NCI-H2227 (cell line): ENCODE data around the gene CBX4.

Experiments used
- DNase-seq: peaks from one replicate; lab custom pipeline; 2025; ENCODE audit not compliant: unreplicated experiment; lab: John Stamatoyannopoulos, UW

Gene CBX4

GRCh38 chr17:79842656-79843473, 3.6 kb upstream of the CBX4 start:
- DNase-seq = peak; percentile 45

GRCh38 chr17:79842136-79842655, 3.0 kb upstream of the CBX4 start:
- DNase-seq = no peak

- no peak for DNase-seq
These were observed 2.3 kb upstream of the CBX4 start for GRCh38 chr17:79841369-79842135.

DNA sequence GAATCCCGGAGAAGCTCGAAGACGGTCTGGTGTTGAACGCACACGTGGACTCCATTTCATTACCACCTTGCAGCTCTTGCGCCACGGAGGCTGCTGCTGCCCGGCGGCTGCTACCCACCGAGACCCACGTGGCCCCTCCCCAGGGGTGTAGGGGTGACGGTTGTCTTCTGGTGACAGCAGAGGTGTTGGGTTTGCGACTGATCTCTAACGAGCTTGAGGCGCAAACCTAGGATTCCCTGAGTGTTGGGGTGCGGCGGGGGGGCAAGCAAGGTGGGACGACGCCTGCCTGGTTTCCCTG, 1.7 kb upstream of the CBX4 start:
- DNase-seq = no peak

- peak; percentile 61 for DNase-seq
These were observed 1.2 kb upstream of the CBX4 start for GRCh38 chr17:79840269-79840988.

DNA sequence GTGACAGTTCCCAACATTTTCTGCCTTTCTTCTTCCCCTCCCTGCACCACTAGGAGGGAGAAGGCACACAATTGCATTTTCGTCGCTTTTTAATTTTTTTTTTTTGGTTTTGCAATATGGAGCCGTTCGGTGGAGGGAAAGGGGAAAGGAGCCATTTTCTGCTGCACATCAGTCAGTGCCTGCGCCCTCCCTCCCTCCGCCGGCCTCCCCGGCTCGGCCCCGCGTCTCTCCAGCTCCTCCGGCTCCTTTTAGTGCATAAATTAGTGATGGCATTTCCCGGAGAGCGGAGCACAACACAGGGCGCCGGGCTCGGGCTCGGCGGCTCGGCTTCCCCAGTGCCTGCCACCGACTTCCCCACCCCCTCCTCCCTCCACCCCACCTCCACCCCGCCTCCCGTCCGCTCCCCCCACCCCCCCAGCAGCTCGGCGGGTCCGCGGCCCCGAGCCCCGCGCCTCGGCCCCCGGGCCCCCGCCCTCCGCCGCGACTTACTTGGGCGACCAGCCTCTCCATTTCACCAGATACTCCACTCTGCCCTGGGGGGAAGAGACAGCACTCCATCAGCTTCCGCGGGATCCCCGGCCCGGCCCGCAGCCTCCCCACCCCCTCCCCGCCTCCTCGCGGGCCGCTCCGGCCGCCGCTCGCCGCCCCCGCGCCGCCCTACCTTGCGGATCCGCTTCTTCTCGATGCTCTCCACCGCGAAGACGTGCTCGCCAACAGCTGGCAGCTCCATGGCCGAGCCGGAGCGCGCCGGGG, 542 bp downstream of the CBX4 start:
- DNase-seq = peak; percentile 80

DNA sequence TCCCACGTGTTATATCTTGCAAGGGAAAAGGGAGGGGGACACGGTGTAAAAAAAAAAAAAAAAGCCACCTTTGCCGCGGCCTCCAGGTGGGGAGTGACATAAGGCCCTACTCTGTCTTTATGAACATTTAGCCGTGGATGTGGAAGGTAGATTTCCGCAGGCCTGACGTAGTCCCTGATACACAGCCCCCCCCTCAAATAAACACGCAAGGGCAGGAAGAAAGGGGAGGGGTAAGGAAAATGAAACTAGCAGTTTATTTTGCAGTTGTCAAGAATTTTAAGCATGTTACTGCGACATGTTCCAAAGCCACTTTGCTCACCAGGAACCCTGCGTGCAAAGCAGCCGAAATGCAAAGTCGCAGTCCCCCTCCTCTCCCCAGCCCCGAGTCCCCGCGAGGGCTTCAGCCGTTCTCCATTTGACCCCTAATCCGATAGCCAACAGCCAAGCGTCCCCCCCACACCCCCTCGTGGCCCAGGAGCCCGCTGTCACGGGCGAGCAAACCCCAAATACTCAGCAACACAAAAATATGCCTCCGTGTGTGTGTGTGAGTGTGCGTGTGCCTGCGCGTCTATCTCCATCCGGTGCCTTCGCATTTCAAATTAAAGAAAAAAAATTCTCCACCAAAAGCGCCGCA, 1.2 kb downstream of the CBX4 start:
- DNase-seq = peak; percentile 71

DNA sequence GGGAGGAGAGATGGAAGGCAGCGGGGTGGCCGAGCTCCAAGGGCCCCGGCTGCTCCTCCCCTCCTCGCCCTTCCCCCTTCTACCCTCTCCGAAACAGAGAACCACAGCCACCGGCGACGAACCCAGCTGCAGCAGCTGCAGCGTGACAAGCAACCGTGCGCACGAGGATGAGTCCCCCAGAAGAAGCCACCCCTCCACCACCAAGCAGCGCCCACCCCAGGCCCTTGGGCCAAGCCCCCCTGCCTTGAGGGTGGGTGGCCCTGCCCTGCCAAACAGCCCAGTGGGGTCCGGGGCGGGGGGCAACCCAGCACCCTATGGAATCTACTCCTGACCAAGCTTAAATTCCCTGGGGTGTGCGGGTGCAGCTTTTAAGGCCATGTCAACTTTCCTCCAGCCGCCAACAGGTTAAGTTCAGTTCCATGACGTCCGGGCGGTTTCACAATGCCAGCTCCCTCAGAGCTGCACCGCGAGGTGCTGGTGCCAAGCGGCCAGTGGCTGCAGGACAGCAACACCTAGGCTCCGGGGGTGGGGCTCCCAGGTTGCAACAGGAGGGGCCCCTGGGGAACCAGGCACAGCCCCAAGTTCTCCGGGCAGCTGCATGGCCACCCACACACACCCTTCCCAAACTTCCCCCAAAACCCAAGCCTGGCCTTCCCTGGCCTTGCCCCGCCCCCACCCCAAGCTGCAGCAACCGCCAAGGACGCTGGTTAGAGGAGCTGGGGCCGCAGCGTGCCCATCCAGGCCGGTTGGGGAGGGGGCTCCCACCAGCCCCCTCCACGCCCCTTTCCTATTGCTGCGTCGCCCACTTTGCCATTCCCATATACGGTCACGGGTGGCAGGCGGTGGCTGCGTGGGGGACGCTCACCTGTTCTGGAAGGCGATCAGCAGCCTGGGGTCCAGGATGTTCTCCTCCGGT, 2.0 kb downstream of the CBX4 start:
- DNase-seq = peak; percentile 46

GRCh38 chr17:79836510-79836971, 2.7 kb downstream of the CBX4 start:
- no peak for DNase-seq

- DNase-seq = no peak
These were observed 3.2 kb downstream of the CBX4 start for GRCh38 chr17:79835953-79836509.

- DNase-seq = no peak
These were observed 3.8 kb downstream of the CBX4 start for GRCh38 chr17:79835470-79835899.

DNA sequence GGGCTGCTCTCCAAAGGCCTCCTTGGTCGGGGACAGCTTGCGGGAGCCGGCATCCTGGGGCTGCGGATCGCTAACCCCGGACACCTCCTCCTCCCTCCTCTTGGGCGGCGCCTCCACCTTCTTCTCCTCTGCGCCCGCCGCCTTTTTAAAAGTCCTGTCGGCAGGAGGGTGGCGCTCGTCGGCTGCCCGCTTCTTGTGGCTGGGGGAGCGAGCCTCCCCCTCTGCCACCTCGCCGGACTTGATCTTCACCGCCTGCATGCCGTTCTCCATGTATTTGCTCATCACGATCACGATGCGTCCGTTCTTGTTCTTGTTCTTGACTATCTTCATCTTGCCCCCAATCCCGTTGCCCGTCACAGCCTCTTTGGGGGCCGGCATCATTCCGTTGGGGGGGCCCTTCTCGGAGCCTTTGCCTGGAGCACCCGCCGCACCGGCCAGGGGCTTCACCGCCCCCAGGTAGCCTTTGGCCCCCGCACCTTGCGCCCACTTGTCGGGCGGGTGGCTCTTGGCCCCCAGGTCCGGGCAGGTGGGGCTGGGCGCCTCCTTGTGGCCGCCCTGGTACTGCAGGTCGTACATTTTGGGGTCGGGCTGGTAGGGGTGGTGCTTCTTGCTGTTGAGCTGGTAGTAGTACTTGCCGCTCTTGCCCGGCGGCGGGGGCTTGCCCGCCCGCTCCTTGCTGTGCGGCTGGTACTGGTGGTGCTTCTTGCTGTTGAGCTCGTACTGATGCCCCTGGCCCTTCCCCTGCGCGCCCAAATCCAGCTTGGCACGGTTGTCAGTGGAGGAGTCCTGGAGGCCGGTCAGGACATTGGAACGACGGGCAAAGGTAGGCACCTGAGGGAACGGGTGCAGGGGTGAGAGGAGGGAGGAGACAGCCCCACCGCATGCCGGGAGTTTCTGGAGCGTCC, 4.4 kb downstream of the CBX4 start:
- peak; percentile 11 for DNase-seq

GRCh38 chr17:79833744-79834564, 5.3 kb downstream of the CBX4 start:
- no peak for DNase-seq

GRCh38 chr17:79833110-79833450, 6.2 kb downstream of the CBX4 start:
- DNase-seq = no peak

DNA sequence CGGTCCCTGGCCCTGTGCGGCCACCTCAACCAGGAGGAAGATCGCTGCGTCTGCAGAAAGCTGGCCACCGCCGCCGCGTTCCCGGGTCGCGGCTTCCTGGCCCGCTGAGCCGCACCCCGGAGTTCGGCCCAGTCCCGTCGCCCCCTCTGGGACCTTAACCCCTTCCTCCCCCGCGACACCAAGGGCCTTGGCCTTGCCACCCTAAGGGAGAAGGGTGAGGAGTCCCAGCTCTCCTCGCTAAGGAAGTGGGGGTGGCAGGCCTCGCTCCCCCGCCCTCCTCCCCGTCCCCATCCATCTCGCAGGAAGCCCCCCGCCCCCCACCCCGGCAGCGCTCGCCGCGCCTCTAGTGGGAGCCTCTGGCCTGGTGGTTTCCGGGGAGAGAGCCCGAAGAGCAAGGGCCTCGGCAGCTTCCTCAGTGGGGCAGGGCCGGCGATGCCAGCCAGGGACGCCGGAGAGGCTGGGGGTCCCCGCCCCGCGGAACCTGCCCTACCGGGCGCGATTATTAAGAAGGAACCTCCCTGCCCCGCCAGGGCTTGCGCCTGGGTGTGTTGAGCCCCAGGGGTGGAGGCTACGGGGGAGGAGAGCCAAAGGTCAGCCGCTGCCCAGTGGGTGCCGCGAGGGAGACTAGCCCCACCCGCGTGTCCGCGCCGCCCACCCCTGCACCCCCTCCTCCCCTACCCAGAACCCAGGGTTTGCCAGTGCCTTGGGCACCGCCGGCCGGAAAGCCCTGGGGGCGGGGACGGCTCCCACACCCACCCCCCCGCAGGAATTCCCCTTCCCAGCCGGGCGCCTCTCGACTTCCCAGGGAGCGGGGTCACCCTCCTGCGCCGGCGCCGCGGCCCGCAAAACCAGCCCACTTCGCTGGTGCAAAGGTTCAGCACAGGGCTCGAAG, 6.8 kb downstream of the CBX4 start:
- no peak for DNase-seq
